HG03442 (cell line): ENCODE results near the gene PTPN22.

ENCODE experiments used
- ATAC-seq: cut with Tn5 transposase; IDR thresholded peaks from one replicate; pipeline ENCODE4 v1.9.1; 2021; ENCODE audit warnings: mild to moderate bottlenecking, moderate library complexity; ENCODE audit not compliant: unreplicated experiment

The PTPN22 gene

DNA sequence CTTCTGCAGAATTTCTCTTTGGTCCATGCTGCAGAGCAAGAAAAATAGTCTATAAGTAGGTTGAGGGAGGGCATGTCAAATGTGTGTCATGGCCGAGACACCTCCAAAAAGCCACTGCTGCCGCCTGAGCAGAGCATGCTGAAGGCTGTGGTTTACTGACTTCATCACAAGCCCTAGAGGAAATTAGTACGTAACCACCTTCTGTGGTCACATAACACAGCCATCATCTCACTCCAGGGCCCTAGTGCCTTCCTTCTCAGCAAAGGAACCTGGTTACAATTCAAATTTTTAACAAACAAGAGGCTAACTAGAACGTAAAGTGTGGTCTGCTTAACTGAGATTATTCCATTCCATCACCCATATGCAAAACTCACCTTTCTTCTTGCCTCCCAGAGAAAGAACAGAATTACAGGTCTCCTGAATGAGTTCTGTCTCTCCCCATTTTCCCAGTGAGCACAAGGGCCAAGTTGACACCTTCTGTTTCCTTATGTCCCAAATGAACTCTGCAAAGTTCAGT lies at the start of gene PTPN22:
Gene PTPN22, minus strand, starts transcription at position 116 of the 517 bp plus-strand sequence.
- peak; percentile 92 for ATAC-seq

GRCh38 chr1:113918243-113918642 lies 46.7 kb upstream of the PTPN22 start:
- ATAC-seq, result no peak

DNA sequence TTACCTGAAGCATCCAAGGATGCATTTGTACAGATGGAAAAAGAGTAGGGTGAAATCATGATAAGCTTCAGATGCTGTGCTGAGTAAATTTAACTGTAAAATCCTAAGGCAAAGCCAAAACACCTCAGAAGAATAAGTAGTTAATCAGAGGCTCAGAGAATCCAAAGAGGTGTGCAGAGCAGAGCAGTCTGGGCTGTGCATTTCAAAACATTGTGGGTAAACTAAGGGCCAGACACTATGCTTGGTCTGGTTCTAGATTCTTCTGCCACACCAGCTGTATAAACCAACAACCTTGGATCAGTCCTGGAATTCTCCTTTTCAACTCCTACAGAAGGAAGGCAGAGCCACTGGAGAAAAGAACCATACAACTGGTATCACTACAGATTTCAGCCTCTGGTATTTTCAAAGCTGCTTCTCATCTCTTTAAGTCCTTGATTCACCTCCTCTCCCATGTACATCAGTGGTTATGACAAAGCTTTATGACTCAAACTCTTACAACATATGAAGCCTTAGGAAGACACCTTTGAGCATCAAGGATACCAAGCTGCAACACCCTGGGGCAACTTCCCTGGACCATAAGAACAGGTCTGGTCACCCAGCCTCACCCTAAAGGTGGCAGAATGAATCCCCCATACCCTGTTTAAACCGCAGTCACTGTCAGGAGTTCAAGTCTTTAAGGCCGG lies 46.0 kb upstream of the PTPN22 start:
- no peak for ATAC-seq

GRCh38 chr1:113916974-113917373 lies 45.5 kb upstream of the PTPN22 start:
- no peak for ATAC-seq

- no peak for ATAC-seq
Measured at GRCh38 chr1:113913887-113914664, 42.6 kb upstream of the PTPN22 start.

GRCh38 chr1:113913312-113913668 lies 41.8 kb upstream of the PTPN22 start:
- no peak for ATAC-seq

GRCh38 chr1:113912594-113913311 lies 41.2 kb upstream of the PTPN22 start:
- no peak for ATAC-seq

- peak; percentile 0 for ATAC-seq
Measured at GRCh38 chr1:113905435-113905861, 33.9 kb upstream of the PTPN22 start.

GRCh38 chr1:113904674-113905434 lies 33.3 kb upstream of the PTPN22 start, which contains the start of the genes AP4B1 and DCLRE1B:
Gene AP4B1 (minus strand): TSS chr1:113904799. CDS start chr1:113904717, 82 bp downstream.
Gene DCLRE1B (plus strand): TSS chr1:113905326. CDS start chr1:113905587, 261 bp downstream.
- peak; percentile 87 for ATAC-seq

GRCh38 chr1:113904293-113904673 lies 32.8 kb upstream of the PTPN22 start:
- peak; percentile 25 for ATAC-seq

GRCh38 chr1:113903501-113904292 lies 32.2 kb upstream of the PTPN22 start:
- ATAC-seq, result no peak

DNA sequence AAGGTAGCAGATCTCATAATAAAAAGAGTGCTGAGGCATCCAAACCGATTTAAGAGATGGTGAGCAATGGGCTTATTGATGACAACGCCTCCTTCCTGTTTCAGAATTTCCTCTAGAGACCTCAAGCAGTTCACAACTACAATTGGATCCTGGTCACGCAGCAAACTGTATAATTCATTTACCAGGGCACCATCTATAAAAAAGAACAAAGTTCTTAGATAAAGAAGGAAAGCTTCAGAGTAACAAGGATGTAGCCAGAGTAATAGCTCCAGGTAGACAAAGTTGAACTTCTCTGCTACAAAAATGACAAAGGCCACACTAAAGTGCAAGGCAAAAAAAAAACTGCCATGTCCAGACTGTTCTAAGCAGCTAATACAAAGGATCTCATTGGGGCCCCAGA lies 29.7 kb upstream of the PTPN22 start:
- no peak for ATAC-seq

DNA sequence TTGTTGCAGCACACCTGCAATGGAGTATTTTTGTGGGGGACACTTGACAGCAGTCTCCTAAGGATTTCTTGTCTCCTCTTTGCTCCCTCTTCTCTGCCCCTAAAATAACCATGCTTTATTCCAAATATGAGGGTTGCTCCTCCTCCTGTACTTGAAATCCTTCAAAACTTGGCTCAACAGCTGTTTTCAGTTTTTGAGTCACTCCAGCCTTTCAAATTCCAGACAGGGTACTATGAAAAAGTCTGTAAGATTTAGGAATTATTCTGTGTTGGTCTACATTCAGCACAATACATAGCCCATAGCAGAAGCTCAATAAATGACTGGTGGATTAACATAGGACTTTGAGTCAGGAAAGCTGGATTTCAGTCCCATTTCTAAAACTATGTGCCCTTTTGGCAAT lies 27.6 kb upstream of the PTPN22 start:
- ATAC-seq, result no peak

DNA sequence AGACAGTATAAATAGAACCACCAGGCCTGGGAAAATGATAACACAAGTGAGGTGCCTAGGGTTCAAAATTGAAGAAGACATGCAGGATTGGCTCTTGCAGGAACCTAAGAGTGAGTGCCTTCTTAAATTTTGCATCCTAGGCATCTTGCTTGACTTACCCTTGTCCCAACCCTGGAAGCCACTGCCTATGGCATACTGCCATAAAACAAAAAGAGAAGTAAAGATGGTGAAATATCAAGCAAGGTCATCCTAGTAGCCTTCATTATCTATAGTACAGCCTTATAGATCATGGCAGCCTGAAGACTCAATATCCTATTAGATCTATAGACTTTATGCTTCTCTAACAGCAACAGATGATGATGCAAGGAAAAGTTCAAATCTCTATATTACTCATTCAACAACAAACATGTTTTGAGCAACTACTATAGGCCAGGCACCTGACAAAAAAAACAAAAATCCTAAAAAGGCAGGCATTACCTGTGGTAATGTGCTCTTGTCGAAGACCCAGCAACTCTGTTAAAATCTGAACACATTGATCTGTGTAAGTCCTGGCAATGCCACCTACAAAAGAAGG lies 26.8 kb upstream of the PTPN22 start:
- ATAC-seq, result no peak

GRCh38 chr1:113895961-113896360 lies 24.4 kb upstream of the PTPN22 start:
- ATAC-seq, result no peak

GRCh38 chr1:113895098-113895497 lies 23.6 kb upstream of the PTPN22 start:
- no peak for ATAC-seq

- ATAC-seq, result no peak
Measured at GRCh38 chr1:113893267-113893666, 21.8 kb upstream of the PTPN22 start.

- ATAC-seq, result no peak
Measured at GRCh38 chr1:113891631-113892220, 20.2 kb upstream of the PTPN22 start.

- ATAC-seq, result no peak
Measured at GRCh38 chr1:113890816-113891215, 19.3 kb upstream of the PTPN22 start.
